ENCODE results near the gene RFX4. TPM values are rescaled to one million over a fixed set of nuclear protein-coding genes. Genes with fewer than 3 reads are reported as not detected.

Gene RFX4
- total RNA-seq, 1 donor from 2014 or later = not detected

DNA sequence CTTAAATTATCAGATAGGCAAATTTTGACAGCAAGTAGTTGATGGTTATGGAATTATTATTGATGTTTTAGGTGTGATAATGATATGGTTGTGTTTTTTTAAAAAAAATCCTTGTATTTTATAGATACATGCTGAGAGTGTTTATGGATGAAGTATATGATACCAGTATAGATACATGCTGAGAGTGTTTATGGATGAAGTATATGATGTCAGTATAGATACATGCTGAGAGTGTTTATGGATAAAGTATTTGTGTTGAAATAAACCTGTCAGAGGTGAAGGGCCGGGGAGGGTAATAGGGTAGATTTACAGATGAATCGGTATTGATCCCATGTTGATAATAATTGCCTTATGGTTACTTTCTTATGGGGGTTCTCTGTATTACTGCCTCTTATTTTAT is 6.0 kb upstream of the RFX4 start:
- no peak overlapping the region for H3K4me3 ChIP-seq (ENCODE audit: low read depth, low read length)
- no peak for DNase-seq (ENCODE audit: low read depth)
- TF ChIP-seq, protein P1, sequence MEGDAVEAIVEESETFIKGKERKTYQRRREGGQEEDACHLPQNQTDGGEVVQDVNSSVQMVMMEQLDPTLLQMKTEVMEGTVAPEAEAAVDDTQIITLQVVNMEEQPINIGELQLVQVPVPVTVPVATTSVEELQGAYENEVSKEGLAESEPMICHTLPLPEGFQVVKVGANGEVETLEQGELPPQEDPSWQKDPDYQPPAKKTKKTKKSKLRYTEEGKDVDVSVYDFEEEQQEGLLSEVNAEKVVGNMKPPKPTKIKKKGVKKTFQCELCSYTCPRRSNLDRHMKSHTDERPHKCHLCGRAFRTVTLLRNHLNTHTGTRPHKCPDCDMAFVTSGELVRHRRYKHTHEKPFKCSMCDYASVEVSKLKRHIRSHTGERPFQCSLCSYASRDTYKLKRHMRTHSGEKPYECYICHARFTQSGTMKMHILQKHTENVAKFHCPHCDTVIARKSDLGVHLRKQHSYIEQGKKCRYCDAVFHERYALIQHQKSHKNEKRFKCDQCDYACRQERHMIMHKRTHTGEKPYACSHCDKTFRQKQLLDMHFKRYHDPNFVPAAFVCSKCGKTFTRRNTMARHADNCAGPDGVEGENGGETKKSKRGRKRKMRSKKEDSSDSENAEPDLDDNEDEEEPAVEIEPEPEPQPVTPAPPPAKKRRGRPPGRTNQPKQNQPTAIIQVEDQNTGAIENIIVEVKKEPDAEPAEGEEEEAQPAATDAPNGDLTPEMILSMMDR (conservative IDR thresholded peaks at IDR 0.05; ENCODE audit: low read depth, low read length) = no peak

DNA sequence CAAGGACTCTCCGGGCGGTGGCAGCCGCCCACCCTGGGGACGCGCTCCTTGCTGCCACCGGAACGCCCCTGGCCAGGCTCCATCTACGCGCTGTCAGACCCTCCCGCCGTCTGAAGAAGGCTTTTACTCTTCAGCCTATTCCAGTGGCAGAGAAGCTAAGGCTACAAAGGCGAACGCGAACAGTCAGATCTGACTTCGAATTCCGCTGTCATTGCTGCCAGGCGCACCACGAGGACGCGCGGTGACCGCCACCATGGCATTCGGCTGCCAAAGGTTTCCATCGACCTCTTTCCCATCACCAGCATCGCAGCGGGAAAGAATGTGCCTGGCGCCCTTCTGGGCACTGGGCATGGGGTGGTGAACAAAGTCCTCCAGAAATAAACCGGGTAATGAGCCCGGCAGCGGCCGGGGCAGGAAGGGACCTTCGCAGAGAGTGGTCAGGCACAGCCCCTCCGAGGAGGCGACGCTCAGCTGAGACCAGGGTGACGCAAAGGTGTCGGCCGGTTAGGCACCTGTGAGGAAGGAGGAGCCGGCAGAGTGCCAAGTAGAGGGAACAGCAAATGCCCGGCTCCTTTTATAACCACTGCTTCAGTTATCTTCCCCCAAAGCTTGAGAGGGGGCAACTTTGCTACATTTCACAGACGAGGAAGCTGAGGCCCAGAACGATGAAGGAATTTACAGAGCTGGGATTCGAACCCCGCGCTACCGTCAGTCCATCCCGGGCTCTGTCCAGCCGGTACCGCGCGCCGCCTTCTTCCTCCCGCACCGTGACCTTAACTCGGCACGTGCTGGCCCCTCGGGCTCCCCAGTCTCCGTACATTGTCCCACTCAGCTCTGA is 1.9 kb upstream of the RFX4 start:
- no peak for DNase-seq (ENCODE audit: low read depth)
- TF ChIP-seq, protein P1 (conservative IDR thresholded peaks at IDR 0.05; ENCODE audit: low read depth, low read length) = no peak
- no peak overlapping the region for H3K4me3 ChIP-seq (ENCODE audit: low read depth, low read length)

GRCh38 chr12:106581543-106582248 is 1.1 kb upstream of the RFX4 start:
- no peak overlapping the region for H3K4me3 ChIP-seq (ENCODE audit: low read depth, low read length)
- TF ChIP-seq, protein P1 (conservative IDR thresholded peaks at IDR 0.05; ENCODE audit: low read depth, low read length) = no peak
- no peak for DNase-seq (ENCODE audit: low read depth)

GRCh38 chr12:106582249-106582591 is 584 bp upstream of the RFX4 start:
- TF ChIP-seq, protein P1 (conservative IDR thresholded peaks at IDR 0.05; ENCODE audit: low read depth, low read length) = no peak
- DNase-seq (ENCODE audit: low read depth) = no peak

DNA sequence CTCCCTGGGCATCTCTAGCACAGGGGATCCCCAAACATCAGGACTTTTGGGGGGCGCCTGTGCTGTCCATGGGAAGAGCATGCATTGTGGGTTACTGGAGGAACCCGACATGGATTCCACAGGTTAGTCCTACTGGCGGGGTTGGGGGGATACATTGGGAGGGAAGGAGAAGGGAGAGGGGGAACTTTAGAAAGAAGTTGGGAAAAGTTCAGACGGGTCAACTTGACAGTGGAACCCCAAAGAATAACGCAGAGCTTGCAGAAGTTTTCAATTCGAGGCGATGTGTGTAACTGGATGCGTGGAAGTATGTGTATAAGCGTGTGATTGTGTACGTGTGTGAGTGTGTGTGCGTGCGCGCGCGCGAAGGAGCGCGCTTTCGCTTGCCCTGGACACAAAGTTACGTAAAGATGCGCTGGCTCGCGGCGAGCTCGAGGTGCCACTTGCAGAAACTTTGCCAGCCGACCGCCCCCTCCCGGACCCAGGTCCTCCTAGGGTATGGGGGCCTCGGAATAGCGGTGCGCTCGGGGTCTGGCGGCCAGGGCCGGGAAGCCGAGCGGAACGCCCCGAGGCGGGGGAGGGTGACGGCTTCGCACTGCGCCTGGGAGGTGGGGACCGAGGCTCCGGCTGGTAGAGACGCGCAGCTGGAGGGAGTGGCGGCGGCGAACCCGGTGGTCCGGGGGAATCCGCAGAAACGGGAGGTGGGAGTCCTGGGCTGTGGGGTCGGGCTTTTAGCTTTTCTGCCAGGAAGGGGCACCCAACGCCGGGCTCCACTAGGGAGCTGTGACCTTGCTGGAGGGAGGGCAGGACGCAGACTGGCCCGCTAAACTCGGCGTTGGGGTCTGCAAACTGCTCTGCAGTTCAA is 669 bp downstream of the RFX4 start:
- H3K4me3 ChIP-seq (ENCODE audit: low read depth, low read length) = peak overlapping the region; percentile 21

More at GRCh38 chr12:106582249-106582591, 584 bp upstream of the RFX4 start:
- H3K4me3 ChIP-seq (ENCODE audit: low read depth, low read length) = no peak overlapping the region

More for the DNA sequence above, 669 bp downstream of the RFX4 start:
- no peak for DNase-seq (ENCODE audit: low read depth)
- TF ChIP-seq, protein P1 (conservative IDR thresholded peaks at IDR 0.05; ENCODE audit: low read depth, low read length) = no peak

All from epithelial cell of proximal tubule (primary cell).